GM12801 (cell line): ENCODE results near the gene SNX24.

Experiments
- TF ChIP-seq, protein P1 (sequence below): IDR thresholded peaks from one replicate; pipeline ENCODE4 v1.5.1; 2011; ENCODE audit warnings: control low read depth; ENCODE audit not compliant: insufficient read length; ENCODE audit errors: extremely low read depth

SNX24 gene

DNA sequence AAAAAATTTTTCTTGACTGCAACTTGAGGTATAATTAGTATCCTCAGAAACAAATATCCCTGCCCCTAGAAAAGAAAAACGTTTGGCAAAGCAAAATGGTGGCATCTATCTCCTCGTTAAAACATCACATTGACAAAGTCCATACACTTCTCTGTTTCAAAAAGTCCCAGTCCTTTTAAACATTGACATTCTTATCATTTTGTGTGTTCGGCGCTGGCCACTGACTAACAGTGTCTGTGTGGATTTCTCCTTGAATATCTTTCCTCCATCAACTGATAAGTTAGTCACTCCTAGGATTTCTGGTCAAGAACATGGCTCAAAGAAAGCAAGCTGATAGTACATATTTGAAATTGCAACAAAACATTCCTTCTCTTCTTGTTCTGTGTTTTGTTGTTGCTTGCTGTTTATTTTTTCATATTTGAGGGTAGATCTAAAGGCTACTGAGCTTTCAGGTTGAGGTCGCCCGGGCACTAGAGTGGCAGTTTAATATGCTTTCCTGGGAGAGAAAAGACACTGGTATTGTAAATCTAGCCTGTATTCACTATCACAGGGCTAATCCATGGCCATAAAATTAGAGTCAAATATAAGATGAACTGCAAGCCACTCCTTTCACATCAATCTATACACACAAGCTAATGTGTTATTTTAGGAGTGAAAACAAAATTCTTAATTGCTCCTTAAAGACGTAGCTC is 199.7 kb downstream of the SNX24 start:
- TF ChIP-seq, protein P1, sequence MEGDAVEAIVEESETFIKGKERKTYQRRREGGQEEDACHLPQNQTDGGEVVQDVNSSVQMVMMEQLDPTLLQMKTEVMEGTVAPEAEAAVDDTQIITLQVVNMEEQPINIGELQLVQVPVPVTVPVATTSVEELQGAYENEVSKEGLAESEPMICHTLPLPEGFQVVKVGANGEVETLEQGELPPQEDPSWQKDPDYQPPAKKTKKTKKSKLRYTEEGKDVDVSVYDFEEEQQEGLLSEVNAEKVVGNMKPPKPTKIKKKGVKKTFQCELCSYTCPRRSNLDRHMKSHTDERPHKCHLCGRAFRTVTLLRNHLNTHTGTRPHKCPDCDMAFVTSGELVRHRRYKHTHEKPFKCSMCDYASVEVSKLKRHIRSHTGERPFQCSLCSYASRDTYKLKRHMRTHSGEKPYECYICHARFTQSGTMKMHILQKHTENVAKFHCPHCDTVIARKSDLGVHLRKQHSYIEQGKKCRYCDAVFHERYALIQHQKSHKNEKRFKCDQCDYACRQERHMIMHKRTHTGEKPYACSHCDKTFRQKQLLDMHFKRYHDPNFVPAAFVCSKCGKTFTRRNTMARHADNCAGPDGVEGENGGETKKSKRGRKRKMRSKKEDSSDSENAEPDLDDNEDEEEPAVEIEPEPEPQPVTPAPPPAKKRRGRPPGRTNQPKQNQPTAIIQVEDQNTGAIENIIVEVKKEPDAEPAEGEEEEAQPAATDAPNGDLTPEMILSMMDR, result no peak

DNA sequence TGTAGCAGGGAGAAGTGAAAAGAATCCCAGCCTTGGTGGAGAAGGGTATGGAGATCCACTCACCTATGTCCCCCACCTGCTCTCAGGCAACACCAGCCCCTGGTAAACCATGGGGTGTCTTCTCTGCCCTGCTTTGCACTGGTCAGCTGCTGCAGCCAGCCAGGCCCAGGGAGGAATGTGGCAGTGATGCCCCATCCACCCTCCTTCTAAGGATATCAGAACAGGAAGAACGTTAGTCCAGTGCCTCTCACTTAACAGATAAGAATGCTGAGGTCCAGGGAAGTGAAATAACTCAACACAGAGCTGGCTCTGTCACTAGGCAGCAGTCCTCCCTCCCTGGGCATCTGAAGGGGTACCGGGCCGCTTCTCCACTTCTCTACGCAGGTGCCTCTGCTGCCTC is 200.8 kb downstream of the SNX24 start:
- TF ChIP-seq, protein P1, result no peak

DNA sequence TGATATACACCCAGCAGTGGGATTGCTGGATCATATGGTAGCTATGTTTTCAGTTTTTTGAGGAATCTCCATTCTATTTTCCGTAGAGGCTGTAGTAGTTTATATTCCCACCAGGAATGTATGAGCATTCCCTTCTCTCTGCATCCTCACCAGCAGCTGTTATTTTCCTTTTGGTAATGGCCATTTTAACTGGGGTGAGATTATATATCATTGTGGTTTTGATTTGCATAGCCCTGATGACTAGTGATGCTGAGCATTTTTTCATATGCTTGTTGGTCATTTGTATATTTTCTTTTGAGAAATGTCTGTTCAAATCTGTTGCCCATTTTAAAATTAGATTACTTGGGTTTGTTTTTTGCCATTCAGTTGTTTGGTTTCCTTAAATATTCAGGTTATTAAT is 202.3 kb downstream of the SNX24 start:
- TF ChIP-seq, protein P1, result no peak

DNA sequence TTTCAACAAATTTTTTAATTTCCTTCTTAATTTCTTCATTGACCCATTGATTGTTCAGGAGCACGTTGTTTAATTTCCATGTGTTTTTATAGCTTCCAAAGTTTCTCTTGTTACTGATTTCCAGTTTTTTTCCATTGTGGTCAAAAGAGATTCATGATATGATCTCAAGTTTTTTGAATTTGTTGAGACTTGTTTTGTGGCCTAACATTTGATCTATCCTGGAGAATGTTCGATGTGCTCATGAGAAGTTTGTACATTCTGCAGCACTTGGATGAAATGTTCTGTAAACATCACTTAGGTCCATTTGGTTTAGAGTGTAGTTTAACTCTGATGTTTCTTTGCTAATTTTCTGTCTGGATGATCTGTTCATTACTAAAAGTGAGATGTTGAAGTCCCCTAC is 205.8 kb downstream of the SNX24 start:
- TF ChIP-seq, protein P1, result no peak
